GM18870 (cell line): ENCODE results near the gene TRPM3.
"Not testable (repeated sequence)": the region's sequence is repeated elsewhere in the genome, so short reads cannot be mapped to it uniquely, and the experiment has no call there.

Source experiments
- ATAC-seq: cut with Tn5 transposase; IDR thresholded peaks from one replicate; pipeline ENCODE4 v1.9.1; 2021; ENCODE audit warnings: moderate library complexity; ENCODE audit not compliant: unreplicated experiment

The TRPM3 gene

GRCh38 chr9:70791936-70792335, 329.5 kb downstream of the TRPM3 start:
- no peak for ATAC-seq

GRCh38 chr9:70789086-70789485, 332.3 kb downstream of the TRPM3 start:
- ATAC-seq, result no peak

- no peak for ATAC-seq
Measured at GRCh38 chr9:70784456-70784855, 337.0 kb downstream of the TRPM3 start.

GRCh38 chr9:70778568-70778967, 342.9 kb downstream of the TRPM3 start:
- no peak for ATAC-seq

GRCh38 chr9:70773579-70773978, 347.8 kb downstream of the TRPM3 start:
- ATAC-seq, result no peak

GRCh38 chr9:70772601-70773000, 348.8 kb downstream of the TRPM3 start:
- no peak for ATAC-seq

- ATAC-seq, result no peak
Measured at GRCh38 chr9:70765946-70766345, 355.5 kb downstream of the TRPM3 start.

- no peak for ATAC-seq
Measured at GRCh38 chr9:70761139-70761670, 360.2 kb downstream of the TRPM3 start.

GRCh38 chr9:70760228-70760627, 361.2 kb downstream of the TRPM3 start:
- no peak for ATAC-seq

GRCh38 chr9:70753311-70753710, 368.1 kb downstream of the TRPM3 start:
- ATAC-seq, result no peak

GRCh38 chr9:70749066-70749465, 372.4 kb downstream of the TRPM3 start:
- ATAC-seq, result no peak

- no peak for ATAC-seq
Measured at GRCh38 chr9:70747261-70747718, 374.1 kb downstream of the TRPM3 start.

- no peak for ATAC-seq
Measured at GRCh38 chr9:70746760-70747159, 374.7 kb downstream of the TRPM3 start.

GRCh38 chr9:70746316-70746715, 375.1 kb downstream of the TRPM3 start:
- ATAC-seq, result no peak

- ATAC-seq, result not testable (repeated sequence)
Measured at GRCh38 chr9:70724794-70725193, 396.6 kb downstream of the TRPM3 start.

GRCh38 chr9:70724025-70724424, 397.4 kb downstream of the TRPM3 start:
- not testable (repeated sequence) for ATAC-seq

- not testable (repeated sequence) for ATAC-seq
Measured at GRCh38 chr9:70706797-70707196, 414.6 kb downstream of the TRPM3 start.

GRCh38 chr9:70701163-70701562, 420.3 kb downstream of the TRPM3 start:
- no peak for ATAC-seq

- ATAC-seq, result no peak
Measured at GRCh38 chr9:70696694-70697335, 424.6 kb downstream of the TRPM3 start.

- no peak for ATAC-seq
Measured at GRCh38 chr9:70694758-70695157, 426.7 kb downstream of the TRPM3 start.

GRCh38 chr9:70693186-70693585, 428.2 kb downstream of the TRPM3 start:
- ATAC-seq, result no peak

- no peak for ATAC-seq
Measured at GRCh38 chr9:70692431-70692830, 429.0 kb downstream of the TRPM3 start.

GRCh38 chr9:70688704-70689103, 432.7 kb downstream of the TRPM3 start:
- no peak for ATAC-seq
